ENCODE data around the gene ETF1. TPM values are rescaled to one million over a fixed set of nuclear protein-coding genes. Genes with fewer than 3 reads are reported as not detected.

Gene ETF1
- total and polyA plus RNA-seq, 9 of the 15 experiments (the other 6 are each of a cell fraction or from before 2014, with no cell fraction given) = 53.7 to 209 (median 164) TPM

DNA sequence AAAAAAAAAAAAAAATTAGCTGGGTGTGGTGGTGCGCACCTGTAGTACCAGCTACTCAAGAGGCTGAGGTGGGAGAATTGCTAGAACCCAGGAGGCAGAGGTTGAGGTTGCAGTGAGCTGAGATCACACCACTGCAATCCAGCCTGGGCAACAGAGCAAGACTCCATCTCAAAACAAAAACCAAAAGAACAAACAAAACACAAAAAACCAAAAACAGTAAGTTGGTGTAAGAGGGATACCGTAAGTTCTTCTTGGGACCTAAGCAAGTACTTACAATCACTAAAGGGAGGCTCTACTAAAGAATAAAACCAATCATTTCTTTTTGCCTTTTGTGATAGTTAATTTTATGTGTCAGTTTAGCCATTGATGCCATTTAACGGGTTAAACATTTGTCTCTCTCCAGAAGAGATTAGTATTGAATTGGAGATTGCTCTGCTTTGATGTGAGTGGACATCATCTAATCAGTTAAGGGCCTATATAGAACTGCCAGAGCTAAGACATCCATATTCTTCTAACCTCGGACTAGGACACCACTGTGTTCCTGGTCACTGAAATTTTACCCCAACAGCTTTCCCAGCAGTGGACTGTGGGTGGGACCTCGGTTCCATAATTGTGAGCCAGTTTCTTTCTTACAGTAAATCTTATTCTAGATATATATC is 10.5 kb upstream of the ETF1 start (continued):
- TF ChIP-seq ZBTB33 (CRISPR knock-in tag; IDR thresholded peaks at IDR 0.05) (0 out of 2 replicates have a peak, but pooled peaks have one; percentile 21), JUND (IDR thresholded peaks at IDR 0.05; ENCODE audit: borderline replicate concordance, low read depth, low read length) (0 out of 2 replicates have a peak, but pooled peaks have one; percentile 0), JUND (tag; IDR thresholded peaks at IDR 0.05; ENCODE audit: borderline replicate concordance, low read depth, low read length) (no peak), ZNF609 (CRISPR knock-in tag; IDR thresholded peaks at IDR 0.05; ENCODE audit: borderline replicate concordance) (no peak), RNF219 (CRISPR knock-in tag; IDR thresholded peaks at IDR 0.05) (peak; percentile 6; the same call in 1 of the 2 replicates), NFIC (IDR thresholded peaks at IDR 0.05) (no peak), ILK (tag; IDR thresholded peaks at IDR 0.05; ENCODE audit: borderline replicate concordance, low read depth) (no peak), TEAD4 (IDR thresholded peaks at IDR 0.05; ENCODE audit: low read length) (0 out of 2 replicates have a peak, but pooled peaks have one; percentile 10), TEAD4 (CRISPR knock-in tag; IDR thresholded peaks at IDR 0.05; ENCODE audit: borderline replicate concordance) (no peak), RBFOX2 (IDR thresholded peaks at IDR 0.05; ENCODE audit: low read depth, low read length) (0 out of 2 replicates have a peak, but pooled peaks have one; percentile 17), ZNF3 (CRISPR knock-in tag; IDR thresholded peaks at IDR 0.05) (no peak; the same call in 1 of the 2 replicates)
- TF ChIP-seq, protein P1, sequence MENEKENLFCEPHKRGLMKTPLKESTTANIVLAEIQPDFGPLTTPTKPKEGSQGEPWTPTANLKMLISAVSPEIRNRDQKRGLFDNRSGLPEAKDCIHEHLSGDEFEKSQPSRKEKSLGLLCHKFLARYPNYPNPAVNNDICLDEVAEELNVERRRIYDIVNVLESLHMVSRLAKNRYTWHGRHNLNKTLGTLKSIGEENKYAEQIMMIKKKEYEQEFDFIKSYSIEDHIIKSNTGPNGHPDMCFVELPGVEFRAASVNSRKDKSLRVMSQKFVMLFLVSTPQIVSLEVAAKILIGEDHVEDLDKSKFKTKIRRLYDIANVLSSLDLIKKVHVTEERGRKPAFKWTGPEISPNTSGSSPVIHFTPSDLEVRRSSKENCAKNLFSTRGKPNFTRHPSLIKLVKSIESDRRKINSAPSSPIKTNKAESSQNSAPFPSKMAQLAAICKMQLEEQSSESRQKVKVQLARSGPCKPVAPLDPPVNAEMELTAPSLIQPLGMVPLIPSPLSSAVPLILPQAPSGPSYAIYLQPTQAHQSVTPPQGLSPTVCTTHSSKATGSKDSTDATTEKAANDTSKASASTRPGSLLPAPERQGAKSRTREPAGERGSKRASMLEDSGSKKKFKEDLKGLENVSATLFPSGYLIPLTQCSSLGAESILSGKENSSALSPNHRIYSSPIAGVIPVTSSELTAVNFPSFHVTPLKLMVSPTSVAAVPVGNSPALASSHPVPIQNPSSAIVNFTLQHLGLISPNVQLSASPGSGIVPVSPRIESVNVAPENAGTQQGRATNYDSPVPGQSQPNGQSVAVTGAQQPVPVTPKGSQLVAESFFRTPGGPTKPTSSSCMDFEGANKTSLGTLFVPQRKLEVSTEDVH (IDR thresholded peaks at IDR 0.05; ENCODE audit: low read depth, partially characterized antibody) = peak; percentile 71
